H9 (cell line): ENCODE results near the gene SERPINE1. TPM values are rescaled to one million over a fixed set of nuclear protein-coding genes. Genes with fewer than 3 reads are reported as not detected.
A peak's percentile ranks its signal among the peaks of the same experiment; 100 is the strongest.

ENCODE experiments used
- DNase-seq: peaks from one replicate; pipeline ENCODE4 v3.0.0-alpha.2; 2017
- H2AFZ ChIP-seq: one replicate; pipeline ENCODE4 v1.6.1; 2013; ENCODE audit warnings: mild to moderate bottlenecking, low read length, control low read depth, moderate library complexity
- H2AK5ac ChIP-seq: 2 replicates; pipeline ENCODE4 v1.6.1; 2013; ENCODE audit warnings: low read length, control low read depth, mixed read lengths; ENCODE audit not compliant: insufficient read length
- H2BK120ac ChIP-seq: one replicate; pipeline ENCODE4 v1.6.1; 2013; ENCODE audit warnings: low read depth, mild to moderate bottlenecking, low read length, control low read depth, inconsistent platforms; ENCODE audit not compliant: poor library complexity, severe bottlenecking
- H2BK12ac ChIP-seq: 2 replicates; pipeline ENCODE4 v1.6.1; 2013; ENCODE audit warnings: low read length, control low read depth, mixed read lengths, low read depth; ENCODE audit not compliant: insufficient read length
- H2BK15ac ChIP-seq: 2 replicates; pipeline ENCODE4 v1.6.1; 2013; ENCODE audit warnings: low read depth, low read length, control low read depth
- H2BK20ac ChIP-seq: one replicate; pipeline ENCODE4 v1.6.1; 2013; ENCODE audit warnings: low read depth, mild to moderate bottlenecking, low read length, control low read depth, inconsistent platforms; ENCODE audit not compliant: poor library complexity, severe bottlenecking
- H2BK5ac ChIP-seq: 2 replicates; pipeline ENCODE4 v1.6.1; 2013; ENCODE audit warnings: low read length, control low read depth, mixed read lengths; ENCODE audit not compliant: insufficient read length
- H3K14ac ChIP-seq: 2 replicates; pipeline ENCODE4 v1.6.1; 2013; ENCODE audit warnings: low read length, control low read depth; ENCODE audit not compliant: insufficient read depth
- H3K18ac ChIP-seq: 2 replicates; pipeline ENCODE4 v1.6.1; 2013; ENCODE audit warnings: low read depth, mild to moderate bottlenecking, mixed read lengths, low read length, control low read depth; ENCODE audit not compliant: insufficient read length
- H3K23ac ChIP-seq: 2 replicates; pipeline ENCODE4 v1.6.1; 2013; ENCODE audit warnings: low read length, control low read depth, mixed read lengths, low read depth; ENCODE audit not compliant: insufficient read length
- H3K23me2 ChIP-seq: 2 replicates; pipeline ENCODE4 v1.6.1; 2013; ENCODE audit warnings: low read depth, mild to moderate bottlenecking, mixed read lengths, low read length, control low read depth; ENCODE audit not compliant: insufficient read length, poor library complexity, severe bottlenecking
- H3K27ac ChIP-seq: 2 replicates; pipeline ENCODE4 v1.5.1; 2013; ENCODE audit warnings: low read length, control low read depth, mixed read lengths, low read depth; ENCODE audit not compliant: insufficient read length
- H3K27me3 ChIP-seq: 2 replicates; pipeline ENCODE4 v1.6.1; 2013; ENCODE audit warnings: low read length, control low read depth, inconsistent platforms; ENCODE audit not compliant: insufficient read depth
- H3K4ac ChIP-seq: 2 replicates; pipeline ENCODE4 v1.6.1; 2013; ENCODE audit warnings: low read depth, mild to moderate bottlenecking, control low read depth, inconsistent platforms, low read length, moderate library complexity
- H3K4me1 ChIP-seq: 2 replicates; pipeline ENCODE4 v1.6.1; 2013; ENCODE audit warnings: low read length, control low read depth, inconsistent platforms; ENCODE audit not compliant: insufficient read depth
- H3K4me2 ChIP-seq: 2 replicates; pipeline ENCODE4 v1.6.1; 2013; ENCODE audit warnings: low read length, control low read depth, mixed read lengths; ENCODE audit not compliant: insufficient read length, insufficient read depth
- H3K56ac ChIP-seq: 2 replicates; pipeline ENCODE4 v1.6.1; 2013; ENCODE audit warnings: low read depth, mild to moderate bottlenecking, mixed read lengths, low read length, control low read depth; ENCODE audit not compliant: insufficient read length
- H3K79me1 ChIP-seq: 2 replicates; pipeline ENCODE4 v1.6.1; 2013; ENCODE audit warnings: low read depth, mild to moderate bottlenecking, moderate library complexity, low read length, control low read depth, inconsistent platforms; ENCODE audit not compliant: insufficient read depth, poor library complexity, severe bottlenecking
- H3K79me2 ChIP-seq: 2 replicates; pipeline ENCODE4 v1.6.1; 2013; ENCODE audit warnings: low read length, control low read depth, inconsistent platforms; ENCODE audit not compliant: insufficient read depth
- H3K9ac ChIP-seq: 2 replicates; pipeline ENCODE4 v1.6.1; 2013; ENCODE audit warnings: low read length, control low read depth, mixed read lengths; ENCODE audit not compliant: insufficient read length; ENCODE audit errors: extremely low read depth
- H3K9me3 ChIP-seq: one replicate; pipeline ENCODE4 v1.6.1; 2013; ENCODE audit warnings: low read depth, low read length, inconsistent platforms; ENCODE audit not compliant: control insufficient read depth
- H3T11ph ChIP-seq: one replicate; pipeline ENCODE4 v1.6.1; 2013; ENCODE audit warnings: mild to moderate bottlenecking, low read length, control low read depth, inconsistent platforms
- H4K20me1 ChIP-seq: one replicate; pipeline ENCODE4 v1.6.1; 2013; ENCODE audit not compliant: control insufficient read depth, insufficient read length, insufficient read depth
- H4K5ac ChIP-seq: 2 replicates; pipeline ENCODE4 v1.6.1; 2013; ENCODE audit warnings: low read depth, mild to moderate bottlenecking, mixed read lengths, low read length, control low read depth; ENCODE audit not compliant: insufficient read length
- H4K8ac ChIP-seq: replicated peaks from 2 replicates; pipeline ENCODE4 v1.6.1; 2013; ENCODE audit warnings: low read length, control low read depth, mixed read lengths, low read depth; ENCODE audit not compliant: insufficient read length
- H4K91ac ChIP-seq: 2 replicates; pipeline ENCODE4 v1.6.1; 2013; ENCODE audit warnings: low read depth, mild to moderate bottlenecking, moderate library complexity, mixed read lengths, low read length, control low read depth; ENCODE audit not compliant: insufficient read length
- H3K27ac Mint-ChIP-seq, 3 experiments: 2 replicates in 2 of 3; 3 replicates in 1 of 3; pipeline ENCODE4 v1.8.0; 2020 to 2021; ENCODE audit warnings: mixed read lengths in 3 of 3, mild to moderate bottlenecking in 1 of 3, moderate library complexity in 1 of 3
- H3K27me3 Mint-ChIP-seq: 2 replicates; pipeline ENCODE4 v1.8.0; 2021; ENCODE audit warnings: low read depth, mild to moderate bottlenecking, moderate library complexity, mixed read lengths
- H3K36me3 Mint-ChIP-seq, 3 experiments: 2 replicates in 2 of 3; 3 replicates in 1 of 3; pipeline ENCODE4 v1.8.0; 2020 to 2021; ENCODE audit warnings: low read depth in 3 of 3, mixed read lengths in 3 of 3; ENCODE audit not compliant: insufficient read depth in 1 of 3
- H3K4me1 Mint-ChIP-seq, 2 experiments: 2 replicates each; pipeline ENCODE4 v1.8.0; 2020; ENCODE audit warnings: mixed read lengths in 2 of 2
- H3K4me3 Mint-ChIP-seq, 2 experiments: 2 replicates in 1 of 2; 3 replicates in 1 of 2; pipeline ENCODE4 v1.8.0; 2020 to 2021; ENCODE audit warnings: mild to moderate bottlenecking in 2 of 2, mixed read lengths in 2 of 2, moderate library complexity in 1 of 2
- H3K9me3 Mint-ChIP-seq, 2 experiments: 2 replicates in 1 of 2; 3 replicates in 1 of 2; pipeline ENCODE4 v1.8.0; 2020; ENCODE audit warnings: mild to moderate bottlenecking in 2 of 2, mixed read lengths in 2 of 2, moderate library complexity in 1 of 2
- WGBS: extraction: QIAGEN DNeasy Blood & Tissue Kit; methylation state at CpG from one replicate; pipeline ENCODE4 v1.1.7; 2013; ENCODE audit warnings: missing lambda C conversion rate, low lambda C conversion rate, mixed read lengths; ENCODE audit not compliant: insufficient read length; ENCODE audit errors: extremely low coverage; 5-methylcytosine and 5-hydroxymethylcytosine counted together
- total RNA-seq: library from RNA; stranded (reverse); gene quantifications from 2 replicates; pipeline ENCODE4 v1.2.1, GENCODE V29; 2021
- TF ChIP-seq, protein P1 (sequence below): fragments of 200-600 bp; sonication (generic); conservative IDR thresholded peaks from 3 replicates; pipeline ENCODE4 v1.8.0; 2021; ENCODE audit warnings: antibody characterized with exemption, mild to moderate bottlenecking

The SERPINE1 gene
- total RNA-seq, 1 experiment from 2014 or later, result 11.5 TPM

DNA sequence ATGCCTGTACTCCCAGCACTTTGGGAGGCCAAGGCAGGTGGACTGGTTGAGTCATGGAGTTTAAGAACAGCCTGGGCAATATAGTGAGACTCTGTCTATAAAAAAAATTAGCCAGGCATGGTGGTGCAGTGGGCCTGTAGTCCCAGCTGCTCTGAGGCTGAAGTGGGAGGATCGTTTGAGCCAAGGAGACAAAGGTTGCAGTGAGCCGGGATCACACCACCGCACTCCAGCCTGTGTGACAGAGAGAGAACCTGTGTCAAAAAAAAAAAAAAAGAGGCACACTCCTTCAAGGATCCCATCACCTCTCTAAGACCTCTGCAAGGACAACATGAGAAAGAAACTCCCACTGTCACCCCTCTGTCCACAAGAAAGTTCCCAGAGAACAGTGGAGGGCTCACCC is 48.8 kb downstream of the SERPINE1 start:
- no peak overlapping the region for H3K23ac ChIP-seq
- TF ChIP-seq, protein P1, sequence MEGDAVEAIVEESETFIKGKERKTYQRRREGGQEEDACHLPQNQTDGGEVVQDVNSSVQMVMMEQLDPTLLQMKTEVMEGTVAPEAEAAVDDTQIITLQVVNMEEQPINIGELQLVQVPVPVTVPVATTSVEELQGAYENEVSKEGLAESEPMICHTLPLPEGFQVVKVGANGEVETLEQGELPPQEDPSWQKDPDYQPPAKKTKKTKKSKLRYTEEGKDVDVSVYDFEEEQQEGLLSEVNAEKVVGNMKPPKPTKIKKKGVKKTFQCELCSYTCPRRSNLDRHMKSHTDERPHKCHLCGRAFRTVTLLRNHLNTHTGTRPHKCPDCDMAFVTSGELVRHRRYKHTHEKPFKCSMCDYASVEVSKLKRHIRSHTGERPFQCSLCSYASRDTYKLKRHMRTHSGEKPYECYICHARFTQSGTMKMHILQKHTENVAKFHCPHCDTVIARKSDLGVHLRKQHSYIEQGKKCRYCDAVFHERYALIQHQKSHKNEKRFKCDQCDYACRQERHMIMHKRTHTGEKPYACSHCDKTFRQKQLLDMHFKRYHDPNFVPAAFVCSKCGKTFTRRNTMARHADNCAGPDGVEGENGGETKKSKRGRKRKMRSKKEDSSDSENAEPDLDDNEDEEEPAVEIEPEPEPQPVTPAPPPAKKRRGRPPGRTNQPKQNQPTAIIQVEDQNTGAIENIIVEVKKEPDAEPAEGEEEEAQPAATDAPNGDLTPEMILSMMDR, result no peak
- H3K27me3 ChIP-seq, result peaks cover 60% of the 10 kb centered on the region
- no peak overlapping the region for H4K5ac ChIP-seq
- no peak overlapping the region for H2BK15ac ChIP-seq
- H3K4me1 ChIP-seq, result no peaks in the 10 kb centered on the region; the same call in 1 of the 2 replicates
- WGBS, result no CpG with 5 or more reads among the region's 3 CpGs
- no peak for DNase-seq
- H4K8ac ChIP-seq, result no peak overlapping the region
- H3K56ac ChIP-seq, result no peak overlapping the region
- H2AK5ac ChIP-seq, result no peak overlapping the region
- H3K4me2 ChIP-seq, result no peak overlapping the region
- Mint-ChIP-seq H3K36me3 (no peaks in the 10 kb centered on the region), H3K4me3 (peak overlapping the region in 1 of 2 experiments; percentile 82; a peak in 2 of 5 replicates), H3K9me3 (peaks cover 0 to 2% of the 10 kb centered on the region in 2 experiments; a peak in 2 of 5 replicates), H3K27ac (no peak overlapping the region), H3K4me1 (peaks cover 29 to 37% of the 10 kb centered on the region in 2 experiments), H3K27me3 (peaks cover 99% of the 10 kb centered on the region)
- H3K9me3 ChIP-seq, result no peaks in the 10 kb centered on the region
- no peaks in the 10 kb centered on the region for H3K79me1 ChIP-seq
- H3T11ph ChIP-seq, result no peak overlapping the region
- H3K79me2 ChIP-seq, result no peaks in the 10 kb centered on the region
- no peak overlapping the region for H3K14ac ChIP-seq
- no peak overlapping the region for H2BK120ac ChIP-seq
- H3K18ac ChIP-seq, result no peak overlapping the region
- H3K23me2 ChIP-seq, result peaks cover 36% of the 10 kb centered on the region
- no peak overlapping the region for H2AFZ ChIP-seq
- H2BK12ac ChIP-seq, result no peak overlapping the region
- H3K9ac ChIP-seq, result no peak overlapping the region
- no peak overlapping the region for H3K4ac ChIP-seq
- no peak overlapping the region for H2BK5ac ChIP-seq
- H4K20me1 ChIP-seq, result no peaks in the 10 kb centered on the region
- H2BK20ac ChIP-seq, result no peak overlapping the region
- H3K27ac ChIP-seq, result no peak overlapping the region
- H4K91ac ChIP-seq, result no peak overlapping the region
